Measurements from ENCODE around the gene KPNA6.

The KPNA6 gene

GRCh38 chr1:32221581-32221979, 113.7 kb downstream of the KPNA6 start:
- DNase-seq: no peak

- DNase-seq: peak; percentile 89
Measured at GRCh38 chr1:32221980-32222755, 114.3 kb downstream of the KPNA6 start, which contains the start of the genes EIF3I and TMEM234. Gene EIF3I, plus strand, starts transcription at chr1:32222407. Its CDS starts 35 bp downstream, at chr1:32222442. Gene TMEM234, minus strand, starts transcription at chr1:32222353. Its CDS starts 31 bp downstream, at chr1:32222322.

GRCh38 chr1:32223683-32224082, 115.8 kb downstream of the KPNA6 start:
- no peak for DNase-seq

GRCh38 chr1:32224285-32224684, 116.4 kb downstream of the KPNA6 start:
- DNase-seq: no peak

All from DMS79 treated with DMSO at 0.1 percent for 48 hours (cell line).